ENCODE measurements around the gene HIRIP3.

The HIRIP3 gene

DNA sequence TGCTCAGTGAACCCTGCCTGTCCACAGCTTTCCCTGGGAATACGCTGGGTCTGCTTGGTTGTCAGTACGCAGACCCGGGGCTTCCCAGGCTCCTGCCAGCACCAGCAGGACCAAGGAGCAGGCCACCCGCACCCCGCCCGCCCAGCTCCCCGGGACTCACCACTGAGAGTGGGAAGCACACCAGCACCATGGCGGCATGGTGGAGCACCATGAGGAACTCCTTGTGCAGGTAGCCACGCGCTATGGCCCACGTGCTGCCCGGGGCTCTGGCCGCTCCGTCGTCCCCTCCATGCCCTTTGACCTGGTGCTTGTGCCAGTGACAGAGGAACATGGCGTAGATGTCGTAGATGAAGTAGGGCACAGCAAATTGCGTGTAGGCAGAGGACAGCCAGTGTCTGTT lies 31.0 kb upstream of the HIRIP3 start:
- TF ChIP-seq EGR1 (IDR thresholded peaks at IDR 0.05): no peak
- TF ChIP-seq ZBTB7A (IDR thresholded peaks at IDR 0.05; ENCODE audit: low read depth): no peak
- TF ChIP-seq NFIC (IDR thresholded peaks at IDR 0.05): no peak
- no peak for TF ChIP-seq RAD21 (IDR thresholded peaks at IDR 0.05; ENCODE audit: low read depth)
- no peak for TF ChIP-seq TCF12 (IDR thresholded peaks at IDR 0.05; ENCODE audit: low read depth)
- TF ChIP-seq TEAD4 (IDR thresholded peaks at IDR 0.05): no peak
- TF ChIP-seq, protein P1, sequence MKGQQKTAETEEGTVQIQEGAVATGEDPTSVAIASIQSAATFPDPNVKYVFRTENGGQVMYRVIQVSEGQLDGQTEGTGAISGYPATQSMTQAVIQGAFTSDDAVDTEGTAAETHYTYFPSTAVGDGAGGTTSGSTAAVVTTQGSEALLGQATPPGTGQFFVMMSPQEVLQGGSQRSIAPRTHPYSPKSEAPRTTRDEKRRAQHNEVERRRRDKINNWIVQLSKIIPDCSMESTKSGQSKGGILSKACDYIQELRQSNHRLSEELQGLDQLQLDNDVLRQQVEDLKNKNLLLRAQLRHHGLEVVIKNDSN (IDR thresholded peaks at IDR 0.05): no peak
- no peak for TF ChIP-seq CREB1 (IDR thresholded peaks at IDR 0.05; ENCODE audit: low read depth)
- TF ChIP-seq CEBPB (IDR thresholded peaks at IDR 0.05): no peak
- TF ChIP-seq TAF1 (IDR thresholded peaks at IDR 0.05; ENCODE audit: low read depth): no peak
- TF ChIP-seq, protein P2, sequence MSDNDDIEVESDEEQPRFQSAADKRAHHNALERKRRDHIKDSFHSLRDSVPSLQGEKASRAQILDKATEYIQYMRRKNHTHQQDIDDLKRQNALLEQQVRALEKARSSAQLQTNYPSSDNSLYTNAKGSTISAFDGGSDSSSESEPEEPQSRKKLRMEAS (IDR thresholded peaks at IDR 0.05): no peak
- TF ChIP-seq, protein P3, sequence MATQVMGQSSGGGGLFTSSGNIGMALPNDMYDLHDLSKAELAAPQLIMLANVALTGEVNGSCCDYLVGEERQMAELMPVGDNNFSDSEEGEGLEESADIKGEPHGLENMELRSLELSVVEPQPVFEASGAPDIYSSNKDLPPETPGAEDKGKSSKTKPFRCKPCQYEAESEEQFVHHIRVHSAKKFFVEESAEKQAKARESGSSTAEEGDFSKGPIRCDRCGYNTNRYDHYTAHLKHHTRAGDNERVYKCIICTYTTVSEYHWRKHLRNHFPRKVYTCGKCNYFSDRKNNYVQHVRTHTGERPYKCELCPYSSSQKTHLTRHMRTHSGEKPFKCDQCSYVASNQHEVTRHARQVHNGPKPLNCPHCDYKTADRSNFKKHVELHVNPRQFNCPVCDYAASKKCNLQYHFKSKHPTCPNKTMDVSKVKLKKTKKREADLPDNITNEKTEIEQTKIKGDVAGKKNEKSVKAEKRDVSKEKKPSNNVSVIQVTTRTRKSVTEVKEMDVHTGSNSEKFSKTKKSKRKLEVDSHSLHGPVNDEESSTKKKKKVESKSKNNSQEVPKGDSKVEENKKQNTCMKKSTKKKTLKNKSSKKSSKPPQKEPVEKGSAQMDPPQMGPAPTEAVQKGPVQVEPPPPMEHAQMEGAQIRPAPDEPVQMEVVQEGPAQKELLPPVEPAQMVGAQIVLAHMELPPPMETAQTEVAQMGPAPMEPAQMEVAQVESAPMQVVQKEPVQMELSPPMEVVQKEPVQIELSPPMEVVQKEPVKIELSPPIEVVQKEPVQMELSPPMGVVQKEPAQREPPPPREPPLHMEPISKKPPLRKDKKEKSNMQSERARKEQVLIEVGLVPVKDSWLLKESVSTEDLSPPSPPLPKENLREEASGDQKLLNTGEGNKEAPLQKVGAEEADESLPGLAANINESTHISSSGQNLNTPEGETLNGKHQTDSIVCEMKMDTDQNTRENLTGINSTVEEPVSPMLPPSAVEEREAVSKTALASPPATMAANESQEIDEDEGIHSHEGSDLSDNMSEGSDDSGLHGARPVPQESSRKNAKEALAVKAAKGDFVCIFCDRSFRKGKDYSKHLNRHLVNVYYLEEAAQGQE (IDR thresholded peaks at IDR 0.05; ENCODE audit: low read depth): no peak
- TF ChIP-seq EP300 (IDR thresholded peaks at IDR 0.05; ENCODE audit: borderline replicate concordance): no peak

DNA sequence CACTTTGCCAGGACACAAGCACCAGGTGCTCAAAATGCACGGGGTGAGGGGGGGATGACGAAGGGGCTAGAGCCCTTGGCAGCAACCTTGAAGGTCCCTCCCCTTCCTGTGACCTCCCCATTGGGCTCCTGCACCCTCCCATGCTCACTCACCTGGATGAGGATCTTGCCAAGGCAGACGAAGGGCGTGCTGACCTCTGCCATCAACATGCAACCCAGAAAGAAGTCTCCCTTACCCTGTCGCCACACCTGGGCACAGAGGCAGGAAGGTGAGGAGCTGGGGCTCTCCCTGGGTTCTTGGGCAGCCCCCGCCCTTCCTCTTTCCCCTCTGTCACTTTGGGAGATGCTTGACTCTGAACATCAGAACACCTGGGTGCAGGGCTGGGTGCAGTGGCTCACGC lies 30.2 kb upstream of the HIRIP3 start:
- TF ChIP-seq, protein P3 (IDR thresholded peaks at IDR 0.05; ENCODE audit: low read depth): no peak
- TF ChIP-seq RAD21 (IDR thresholded peaks at IDR 0.05; ENCODE audit: low read depth): no peak
- no peak for TF ChIP-seq YY1 (IDR thresholded peaks at IDR 0.05; ENCODE audit: low read depth)
- TF ChIP-seq TCF12 (IDR thresholded peaks at IDR 0.05; ENCODE audit: low read depth): no peak
- no peak for TF ChIP-seq TAF1 (IDR thresholded peaks at IDR 0.05; ENCODE audit: low read depth)
- no peak for TF ChIP-seq EP300 (IDR thresholded peaks at IDR 0.05; ENCODE audit: borderline replicate concordance)
- no peak for TF ChIP-seq CREB1 (IDR thresholded peaks at IDR 0.05; ENCODE audit: low read depth)
- no peak for TF ChIP-seq NFIC (IDR thresholded peaks at IDR 0.05)
- TF ChIP-seq EGR1 (IDR thresholded peaks at IDR 0.05): no peak
- TF ChIP-seq ZBTB7A (IDR thresholded peaks at IDR 0.05; ENCODE audit: low read depth): no peak
- no peak for TF ChIP-seq TEAD4 (IDR thresholded peaks at IDR 0.05)
- no peak for TF ChIP-seq FOXM1 (IDR thresholded peaks at IDR 0.05; ENCODE audit: borderline replicate concordance, low read depth)
- TF ChIP-seq CEBPB (IDR thresholded peaks at IDR 0.05): no peak

DNA sequence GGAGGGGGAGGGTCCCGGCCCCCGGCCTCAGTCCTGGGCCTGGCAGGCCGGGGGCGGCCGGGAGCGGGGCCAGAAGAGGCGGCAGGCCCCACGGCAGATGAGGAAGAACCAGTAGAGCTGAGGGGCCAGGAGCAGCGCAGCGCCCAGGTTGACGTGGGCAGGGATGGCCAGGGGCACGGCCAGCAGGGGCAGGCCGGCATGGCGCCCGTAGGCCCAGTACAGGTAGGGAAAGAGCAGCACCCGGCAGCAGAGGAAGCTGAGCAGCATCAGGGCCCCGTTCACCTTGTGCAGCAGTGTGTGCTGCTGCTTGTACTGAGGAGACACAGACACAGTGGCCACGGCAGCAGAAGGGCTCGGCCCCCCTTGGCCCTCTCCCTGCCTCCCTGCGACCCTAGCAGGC lies 29.7 kb upstream of the HIRIP3 start:
- TF ChIP-seq TEAD4 (IDR thresholded peaks at IDR 0.05) (no peak), NFIC (IDR thresholded peaks at IDR 0.05) (no peak), ZBTB7A (IDR thresholded peaks at IDR 0.05; ENCODE audit: low read depth) (no peak)
- TF ChIP-seq, protein P3 (IDR thresholded peaks at IDR 0.05; ENCODE audit: low read depth): no peak
- TF ChIP-seq, protein P1 (IDR thresholded peaks at IDR 0.05): no peak

DNA sequence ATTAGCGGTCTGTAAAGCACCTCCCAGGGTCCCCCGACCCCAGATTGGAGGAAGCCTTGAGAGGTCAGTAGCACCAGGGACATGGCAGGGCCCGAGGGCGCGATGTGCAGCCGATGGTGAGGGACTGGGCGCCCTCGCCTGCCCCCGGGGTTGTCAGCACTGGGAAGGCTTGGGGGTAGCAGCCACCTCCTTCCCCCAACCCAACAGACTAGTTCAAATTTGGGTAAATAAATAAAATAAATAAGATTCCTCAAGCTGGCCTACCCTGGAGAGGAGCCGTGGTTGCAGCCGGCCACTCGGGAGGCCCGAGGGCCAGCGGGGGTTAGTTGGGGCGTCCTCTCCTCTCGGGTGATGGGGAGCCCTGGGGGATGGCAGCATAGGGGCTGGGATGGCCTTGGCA lies 29.0 kb upstream of the HIRIP3 start:
- TF ChIP-seq EGR1 (IDR thresholded peaks at IDR 0.05) (no peak), TEAD4 (IDR thresholded peaks at IDR 0.05) (no peak), RAD21 (IDR thresholded peaks at IDR 0.05; ENCODE audit: low read depth) (no peak), NFIC (IDR thresholded peaks at IDR 0.05) (no peak), ZBTB7A (IDR thresholded peaks at IDR 0.05; ENCODE audit: low read depth) (no peak), TCF12 (IDR thresholded peaks at IDR 0.05; ENCODE audit: low read depth) (no peak), CEBPB (IDR thresholded peaks at IDR 0.05) (no peak), EP300 (IDR thresholded peaks at IDR 0.05; ENCODE audit: borderline replicate concordance) (no peak), YY1 (IDR thresholded peaks at IDR 0.05; ENCODE audit: low read depth) (no peak), TAF1 (IDR thresholded peaks at IDR 0.05; ENCODE audit: low read depth) (no peak)
- TF ChIP-seq, protein P1 (IDR thresholded peaks at IDR 0.05): no peak
- TF ChIP-seq, protein P3 (IDR thresholded peaks at IDR 0.05; ENCODE audit: low read depth): no peak
- TF ChIP-seq, protein P2 (IDR thresholded peaks at IDR 0.05): no peak
